Stimulated activated CD4-positive, alpha-beta T cell treated with anti-CD3 and anti-CD28 coated beads, Interleukin-15, amount 100 ng/mL, for 1 hour (primary cell): ENCODE data around the gene MBP.
A peak's percentile ranks its signal among the peaks of the same experiment; 100 is the strongest.

Experiments used
- DNase-seq, 2 donors: peaks; one replicate each; pipeline ENCODE4 v3.0.0-alpha.2; 2020; ENCODE audit warnings: low read depth in 1 of 2, low spot score in 1 of 2

Gene MBP

GRCh38 chr18:77114415-77115191, 18.0 kb downstream of the MBP start:
- no peak for DNase-seq

GRCh38 chr18:77114152-77114414, 18.5 kb downstream of the MBP start:
- DNase-seq: no peak

- DNase-seq: no peak
Observed at GRCh38 chr18:77113361-77114151, 19.0 kb downstream of the MBP start.

GRCh38 chr18:77112747-77113092, 19.9 kb downstream of the MBP start:
- DNase-seq: no peak

GRCh38 chr18:77111951-77112746, 20.4 kb downstream of the MBP start:
- DNase-seq: no peak

GRCh38 chr18:77111449-77111848, 21.1 kb downstream of the MBP start:
- DNase-seq: no peak

- no peak for DNase-seq
Observed at GRCh38 chr18:77110936-77111335, 21.6 kb downstream of the MBP start.

GRCh38 chr18:77110400-77110799, 22.2 kb downstream of the MBP start:
- no peak for DNase-seq

GRCh38 chr18:77109648-77110019, 22.9 kb downstream of the MBP start:
- no peak for DNase-seq

- DNase-seq: no peak
Observed at GRCh38 chr18:77108821-77109647, 23.5 kb downstream of the MBP start.

DNA sequence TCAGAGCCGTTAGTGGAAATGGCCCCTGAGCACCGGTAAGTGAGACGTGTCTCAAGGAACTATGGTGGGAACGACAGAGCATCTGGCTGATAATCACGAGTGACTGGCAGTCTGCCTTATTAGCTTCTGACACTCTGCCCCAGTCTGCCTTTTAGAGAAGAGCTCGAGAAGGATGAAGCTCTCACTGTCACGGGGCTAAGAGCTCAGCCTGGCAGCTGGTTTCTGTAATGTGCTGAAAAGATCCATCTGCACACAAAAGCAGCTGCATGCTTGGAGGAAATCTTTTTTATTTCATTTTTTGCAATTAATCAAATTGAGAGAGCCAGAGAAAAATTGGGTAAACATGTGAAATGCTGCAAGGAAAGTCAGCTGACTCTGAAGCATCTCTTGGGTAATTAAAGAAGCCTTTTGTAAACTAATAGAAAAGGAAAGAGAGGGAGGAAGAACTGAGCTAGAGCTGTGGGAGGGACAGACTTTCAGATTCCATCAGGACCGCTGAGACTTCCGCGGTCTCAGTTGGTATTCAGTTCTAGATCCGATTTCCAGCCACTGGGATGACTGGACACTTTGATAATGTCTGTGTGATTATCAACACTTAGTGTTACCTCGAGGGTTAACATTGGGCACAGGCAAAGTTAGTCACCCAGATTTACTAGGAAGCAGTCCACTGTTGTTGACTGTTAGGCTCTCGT, 24.4 kb downstream of the MBP start:
- no peak for DNase-seq

DNA sequence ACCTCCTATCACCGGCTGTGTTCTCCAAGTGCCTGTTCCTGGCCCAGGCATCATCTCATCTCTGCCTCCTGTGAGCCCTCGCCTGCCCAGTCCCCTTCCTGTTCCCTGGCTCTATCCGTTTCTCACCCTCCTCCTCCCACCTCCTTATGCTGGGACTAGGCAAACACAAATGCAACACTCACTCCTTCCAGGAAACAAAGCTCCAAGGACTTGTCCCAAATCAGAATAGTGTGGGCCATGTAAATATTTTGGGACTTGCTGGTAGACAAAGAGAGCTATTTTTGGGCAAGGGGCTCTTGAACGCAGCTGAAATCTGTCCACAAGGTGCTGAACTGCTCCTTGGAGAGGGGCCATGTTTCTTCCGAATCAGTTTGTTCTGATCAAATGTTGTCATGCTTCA, 25.3 kb downstream of the MBP start:
- DNase-seq: no peak

GRCh38 chr18:77106331-77106730, 26.3 kb downstream of the MBP start:
- peak; percentile 46 to 58 for DNase-seq

DNA sequence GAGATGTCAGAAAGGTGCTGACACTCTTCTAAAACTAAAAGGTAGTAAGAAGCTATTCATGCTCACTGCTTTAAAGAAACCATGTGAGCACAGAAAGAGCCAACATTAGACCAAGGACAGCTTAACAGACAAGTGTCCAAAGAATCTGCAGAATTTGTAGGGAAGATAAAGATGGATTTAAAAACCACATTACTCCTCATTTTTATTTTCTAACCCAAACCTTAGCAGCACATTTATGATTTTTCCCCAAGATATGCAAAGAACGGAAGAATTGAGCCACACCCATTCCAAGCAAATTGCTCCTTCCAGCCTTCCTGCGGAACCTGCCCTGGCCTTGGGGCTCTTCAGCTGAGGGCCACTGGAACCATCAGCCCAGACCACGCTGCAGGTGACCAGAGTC, 26.9 kb downstream of the MBP start:
- no peak for DNase-seq

- no peak for DNase-seq
Observed at GRCh38 chr18:77105028-77105427, 27.6 kb downstream of the MBP start.

DNA sequence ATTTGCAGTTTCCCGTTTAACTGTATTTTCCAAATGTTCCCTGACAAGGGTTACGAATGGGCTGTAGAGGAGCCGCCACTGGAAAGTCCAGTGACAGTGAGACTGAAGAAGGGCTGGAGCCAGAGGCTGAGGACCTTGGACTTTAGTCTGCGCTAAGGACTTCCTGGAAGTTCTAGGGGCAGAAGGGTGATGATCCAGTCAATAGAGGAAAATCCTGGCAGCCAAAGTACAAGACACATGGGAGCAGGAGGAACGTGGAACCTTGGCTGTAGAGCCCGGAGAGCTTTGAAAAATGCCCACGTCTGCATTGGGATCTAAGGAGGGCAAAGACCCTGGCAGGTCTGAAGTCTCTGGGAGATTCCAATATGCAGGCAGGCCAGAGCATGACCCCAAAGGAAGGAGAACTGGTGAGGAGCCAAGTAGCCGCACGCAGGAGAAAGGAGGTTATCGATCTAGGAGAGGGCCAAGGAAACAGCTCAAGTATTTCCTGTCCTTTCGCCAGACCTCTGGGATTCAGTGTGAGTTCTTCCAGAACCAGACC, 28.5 kb downstream of the MBP start:
- DNase-seq: no peak

DNA sequence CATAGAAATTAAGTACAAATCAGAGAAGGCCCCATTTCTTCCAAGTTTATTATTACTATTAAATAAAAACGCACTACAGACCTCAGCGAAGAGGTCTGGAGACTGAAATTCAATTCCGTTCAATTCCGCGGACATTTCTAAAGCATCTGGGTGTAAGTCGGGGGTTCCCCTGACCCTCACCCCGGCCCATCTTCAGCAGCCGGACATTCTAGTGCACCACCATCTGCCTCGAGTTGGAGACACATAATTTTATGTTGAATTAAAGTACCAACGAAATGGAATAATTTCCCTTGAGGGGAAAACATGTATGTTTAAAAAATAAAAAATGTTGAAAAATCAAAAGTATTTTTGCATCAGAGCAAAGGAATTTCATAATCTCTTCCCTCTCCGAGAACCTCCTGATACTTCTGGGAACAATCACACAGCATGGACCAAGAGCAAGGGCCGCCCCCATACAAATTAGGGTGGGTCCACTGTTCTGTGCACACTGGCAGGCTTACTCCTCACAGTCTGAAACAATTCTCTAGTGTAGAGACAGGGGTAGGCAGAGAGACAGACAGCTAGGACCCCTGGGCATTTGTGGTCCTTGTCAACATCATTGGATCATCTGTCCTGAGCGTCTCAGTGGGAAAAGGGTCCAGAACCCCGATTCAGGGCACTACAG, 29.3 kb downstream of the MBP start:
- no peak for DNase-seq

DNA sequence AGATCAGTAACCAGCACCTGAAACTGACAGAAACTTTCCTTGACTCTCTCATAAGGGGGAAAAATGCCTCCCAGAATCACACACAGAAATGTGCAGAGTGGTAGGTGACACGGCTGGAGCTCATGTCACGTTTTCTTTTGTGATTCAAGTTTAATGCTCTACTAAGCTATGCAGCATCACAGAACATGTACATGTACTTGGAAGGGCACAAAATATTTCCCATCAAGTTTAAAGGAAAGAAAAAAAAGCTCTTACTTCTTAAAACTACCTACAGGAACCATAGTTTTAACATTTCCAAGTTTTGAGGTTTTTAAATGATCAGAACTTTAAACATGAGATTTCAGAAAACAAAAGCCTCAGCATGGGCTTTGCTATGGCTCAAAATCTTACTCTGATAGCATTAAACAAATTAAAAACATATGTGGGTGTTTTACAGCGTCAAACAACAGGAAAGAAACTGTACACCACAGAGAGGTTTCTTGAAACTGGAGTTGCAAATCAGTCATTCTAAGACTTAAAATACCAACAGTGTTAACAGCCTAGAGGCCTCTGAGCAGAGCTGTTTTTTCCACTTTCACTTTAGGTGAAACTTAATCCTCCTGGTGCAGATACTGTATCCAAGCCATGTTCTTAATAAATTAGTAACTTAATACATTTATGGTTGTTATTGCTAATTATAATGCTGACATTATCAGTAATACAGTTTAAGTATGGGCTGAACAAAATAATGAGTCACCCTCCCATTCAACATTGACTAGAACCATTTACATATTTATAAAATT, 30.1 kb downstream of the MBP start:
- DNase-seq: no peak
